ENCODE measurements around the gene SPATA33. TPM values are rescaled to one million over a fixed set of nuclear protein-coding genes. Genes with fewer than 3 reads are reported as not detected.
"Not testable (repeated sequence)": the region's sequence is repeated elsewhere in the genome, so short reads cannot be mapped to it uniquely, and the experiment has no call there.

The SPATA33 gene
- total and polyA plus RNA-seq, 2 donors (not counting 1 experiment from before 2014, with no cell fraction given), result 3.6 to 15.0 TPM

DNA sequence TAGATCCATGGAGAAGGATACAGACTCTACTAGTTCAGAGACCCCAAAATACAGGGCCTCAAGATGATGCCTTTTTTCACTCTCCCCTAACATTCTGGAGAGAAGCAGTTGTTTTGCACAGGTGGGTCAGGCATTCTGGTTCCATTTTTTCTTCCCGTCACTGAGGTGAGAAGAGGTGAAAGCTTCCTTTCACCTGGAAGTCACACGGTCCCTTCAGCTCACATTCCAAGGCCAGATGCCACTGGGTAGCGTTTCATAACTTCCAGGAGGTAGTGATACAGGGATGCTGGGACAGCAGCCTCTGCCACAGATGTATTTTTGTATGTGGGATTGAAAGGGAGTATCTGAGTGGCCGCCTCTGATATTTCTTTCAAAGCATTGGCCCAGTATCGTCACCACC, 30.8 kb downstream of the SPATA33 start:
- peak overlapping the region; percentile 59 for H3K4me3 Mint-ChIP-seq
- 100% methylated on average over 3 of the region's 5 CpGs for WGBS (ENCODE audit: insufficient coverage)
- H3K27ac Mint-ChIP-seq, result peak overlapping the region; percentile 50
- H3K4me1 Mint-ChIP-seq, result peaks cover 18% of the 10 kb centered on the region
- Histone ChIP-seq H3K27me3 (replicated peaks in 1 of 4; ENCODE audit: control extremely low read depth in 1 of 4, control insufficient read depth in 3 of 4, insufficient read depth in 4 of 4, low read length in 3 of 4) (no peaks in the 10 kb centered on the region), H3K4me2 (replicated peaks; ENCODE audit: low read depth, low read length, poor library complexity, severe bottlenecking) (no peak overlapping the region), H3K9ac (ENCODE audit: low read length) (no peak overlapping the region), H3K9me3 (ENCODE audit: control extremely low read depth in 1 of 3, control insufficient read depth in 2 of 3, insufficient read depth in 1 of 3, low read length in 2 of 3) (no peaks in the 10 kb centered on the region), H3K4me1 (ENCODE audit: control insufficient read depth in 2 of 2, insufficient read depth in 2 of 2, low read length in 2 of 2) (peaks cover 7 to 15% of the 10 kb centered on the region in 2 donors), H3K36me3 (replicated peaks in 1 of 2; ENCODE audit: control extremely low read depth in 1 of 2, control insufficient read depth in 1 of 2, extremely low read depth in 1 of 2, insufficient read depth in 2 of 2, low read length in 1 of 2) (peaks cover 2 to 25% of the 10 kb centered on the region in 2 experiments), H2AFZ (ENCODE audit: insufficient read depth, low read depth, low read length, poor library complexity, severe bottlenecking) (no peak overlapping the region), H3K79me2 (ENCODE audit: control insufficient read depth, insufficient read depth, low read length) (peaks cover 32% of the 10 kb centered on the region), H4K20me1 (ENCODE audit: control insufficient read depth, insufficient read depth, low read length, poor library complexity, severe bottlenecking) (peaks cover 13% of the 10 kb centered on the region), H3K27ac (ENCODE audit: low read length in 2 of 2) (no peak overlapping the region), H3K4me3 (ENCODE audit: control extremely low read depth in 1 of 5, extremely low read depth in 1 of 5, insufficient read depth in 1 of 5, low read depth in 2 of 5, low read length in 4 of 5) (no peak overlapping the region)
- ATAC-seq (ENCODE audit: low read depth) (no peak), DNase-seq (peak; percentile 5)
- H3K27me3 Mint-ChIP-seq, result no peaks in the 10 kb centered on the region
- TF ChIP-seq, protein P1, sequence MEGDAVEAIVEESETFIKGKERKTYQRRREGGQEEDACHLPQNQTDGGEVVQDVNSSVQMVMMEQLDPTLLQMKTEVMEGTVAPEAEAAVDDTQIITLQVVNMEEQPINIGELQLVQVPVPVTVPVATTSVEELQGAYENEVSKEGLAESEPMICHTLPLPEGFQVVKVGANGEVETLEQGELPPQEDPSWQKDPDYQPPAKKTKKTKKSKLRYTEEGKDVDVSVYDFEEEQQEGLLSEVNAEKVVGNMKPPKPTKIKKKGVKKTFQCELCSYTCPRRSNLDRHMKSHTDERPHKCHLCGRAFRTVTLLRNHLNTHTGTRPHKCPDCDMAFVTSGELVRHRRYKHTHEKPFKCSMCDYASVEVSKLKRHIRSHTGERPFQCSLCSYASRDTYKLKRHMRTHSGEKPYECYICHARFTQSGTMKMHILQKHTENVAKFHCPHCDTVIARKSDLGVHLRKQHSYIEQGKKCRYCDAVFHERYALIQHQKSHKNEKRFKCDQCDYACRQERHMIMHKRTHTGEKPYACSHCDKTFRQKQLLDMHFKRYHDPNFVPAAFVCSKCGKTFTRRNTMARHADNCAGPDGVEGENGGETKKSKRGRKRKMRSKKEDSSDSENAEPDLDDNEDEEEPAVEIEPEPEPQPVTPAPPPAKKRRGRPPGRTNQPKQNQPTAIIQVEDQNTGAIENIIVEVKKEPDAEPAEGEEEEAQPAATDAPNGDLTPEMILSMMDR (IDR thresholded peaks at IDR 0.05), result no peak
- TF ChIP-seq EZH2 (IDR thresholded peaks at IDR 0.05; ENCODE audit: borderline replicate concordance, insufficient read depth, low read depth, low read length, poor library complexity, severe bottlenecking), result no peak
- intact Hi-C loops (cut with micrococcal nuclease), result loop anchor here (5.0 kb wide), 2 partner anchors 34 to 126 kb away; partner anchors contain the start of genes RPL13, VPS9D1 and ZNF276
- ChIA-PET CTCF (interaction anchor here (0.7 kb wide), 1 partner anchor 31 kb away, joined by 3 read pairs; no protein-coding TSS in a partner anchor), POLR2A (no interaction called here)
- no peaks in the 10 kb centered on the region for H3K9me3 Mint-ChIP-seq (ENCODE audit: insufficient read depth)

DNA sequence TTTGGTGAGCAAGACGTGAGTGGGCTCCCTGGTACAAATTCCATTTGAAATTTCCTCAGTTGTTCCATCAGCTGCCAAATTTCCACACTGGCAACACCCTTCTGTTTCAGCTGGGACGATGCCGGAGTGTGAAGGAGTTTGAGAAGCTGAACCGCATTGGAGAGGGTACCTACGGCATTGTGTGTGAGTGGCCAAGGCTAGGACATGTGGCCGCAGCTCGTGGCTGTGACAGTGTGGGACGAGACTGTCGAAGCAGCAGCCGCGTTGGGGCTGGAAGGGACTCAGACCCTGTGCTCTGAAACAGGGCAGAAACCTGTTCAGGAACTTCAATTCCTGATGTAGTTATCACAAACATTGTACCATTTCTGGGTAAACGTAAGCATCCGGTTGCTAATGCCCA, 31.5 kb downstream of the SPATA33 start:
- Mint-ChIP-seq H3K27ac (no peak overlapping the region), H3K4me1 (peaks cover 18% of the 10 kb centered on the region), H3K9me3 (ENCODE audit: insufficient read depth) (no peaks in the 10 kb centered on the region), H3K27me3 (no peaks in the 10 kb centered on the region), H3K4me3 (no peak overlapping the region)
- ChIA-PET POLR2A (no interaction called here), CTCF (interaction anchor here (0.7 kb wide), 1 partner anchor 111 kb away, joined by 4 read pairs; no protein-coding TSS in a partner anchor)
- H3K79me2 ChIP-seq (ENCODE audit: control insufficient read depth, insufficient read depth, low read length), result peaks cover 32% of the 10 kb centered on the region
- peaks cover 7 to 21% of the 10 kb centered on the region in 2 donors for H3K4me1 ChIP-seq (ENCODE audit: control insufficient read depth in 2 of 2, insufficient read depth in 2 of 2, low read length in 2 of 2)
- H3K4me2 ChIP-seq (replicated peaks; ENCODE audit: low read depth, low read length, poor library complexity, severe bottlenecking), result no peak overlapping the region
- no peaks in the 10 kb centered on the region for H3K27me3 ChIP-seq (replicated peaks in 1 of 4; ENCODE audit: control extremely low read depth in 1 of 4, control insufficient read depth in 3 of 4, insufficient read depth in 4 of 4, low read length in 3 of 4)
- no peak overlapping the region for H3K4me3 ChIP-seq (ENCODE audit: control extremely low read depth in 1 of 5, extremely low read depth in 1 of 5, insufficient read depth in 1 of 5, low read depth in 2 of 5, low read length in 4 of 5)
- ATAC-seq (ENCODE audit: low read depth) (no peak), DNase-seq (peak; percentile 8)
- H4K20me1 ChIP-seq (ENCODE audit: control insufficient read depth, insufficient read depth, low read length, poor library complexity, severe bottlenecking), result peaks cover 13% of the 10 kb centered on the region
- H2AFZ ChIP-seq (ENCODE audit: insufficient read depth, low read depth, low read length, poor library complexity, severe bottlenecking), result no peak overlapping the region
- peaks cover 2 to 33% of the 10 kb centered on the region in 2 experiments for H3K36me3 ChIP-seq (replicated peaks in 1 of 2; ENCODE audit: control extremely low read depth in 1 of 2, control insufficient read depth in 1 of 2, extremely low read depth in 1 of 2, insufficient read depth in 2 of 2, low read length in 1 of 2)
- TF ChIP-seq, protein P1 (IDR thresholded peaks at IDR 0.05), result no peak
- no peak for TF ChIP-seq EZH2 (IDR thresholded peaks at IDR 0.05; ENCODE audit: borderline replicate concordance, insufficient read depth, low read depth, low read length, poor library complexity, severe bottlenecking)
- 97% methylated on average over 12 of the region's 13 CpGs for WGBS (ENCODE audit: insufficient coverage)
- H3K9me3 ChIP-seq (ENCODE audit: control extremely low read depth in 1 of 3, control insufficient read depth in 2 of 3, insufficient read depth in 1 of 3, low read length in 2 of 3), result no peaks in the 10 kb centered on the region
- no peak overlapping the region for H3K9ac ChIP-seq (ENCODE audit: low read length)
- intact Hi-C loops (cut with micrococcal nuclease), result loop anchor here (5.0 kb wide), 2 partner anchors 33 to 127 kb away; partner anchors contain the start of genes RPL13, VPS9D1 and ZNF276
- no peak overlapping the region for H3K27ac ChIP-seq (ENCODE audit: low read length in 2 of 2)

DNA sequence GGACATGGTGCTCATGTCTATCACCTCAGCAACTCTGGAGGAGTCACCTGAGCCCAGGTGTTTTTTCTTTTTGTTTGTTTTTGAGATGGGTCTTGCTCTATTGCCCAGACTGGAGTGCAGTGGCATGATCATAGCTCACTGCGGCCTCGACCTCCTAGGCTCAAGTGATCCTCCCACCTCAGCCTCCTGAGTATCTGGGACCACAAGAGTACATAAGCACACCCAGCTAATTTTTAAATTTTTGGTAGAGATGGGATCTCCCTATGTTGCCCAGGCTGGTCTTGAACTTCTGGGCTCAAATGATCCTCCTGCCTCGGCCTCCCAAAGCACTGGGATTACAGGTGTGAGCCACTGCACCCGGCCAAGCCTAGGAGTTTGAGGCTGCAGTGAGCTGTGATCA, 32.0 kb downstream of the SPATA33 start:
- 67% methylated on average over 1 of the region's 4 CpGs for WGBS (ENCODE audit: insufficient coverage)
- H3K4me3 Mint-ChIP-seq; H3K4me3 ChIP-seq (ENCODE audit: control extremely low read depth in 1 of 5, extremely low read depth in 1 of 5, insufficient read depth in 1 of 5, low read depth in 2 of 5, low read length in 4 of 5); H3K27ac Mint-ChIP-seq; H3K4me2 ChIP-seq (replicated peaks; ENCODE audit: low read depth, low read length, poor library complexity, severe bottlenecking); POLR2A ChIA-PET; H3K27me3 Mint-ChIP-seq; DNase-seq; H3K9me3 ChIP-seq (ENCODE audit: control extremely low read depth in 1 of 3, control insufficient read depth in 2 of 3, insufficient read depth in 1 of 3, low read length in 2 of 3); ATAC-seq (ENCODE audit: low read depth); H3K9ac ChIP-seq (ENCODE audit: low read length); H2AFZ ChIP-seq (ENCODE audit: insufficient read depth, low read depth, low read length, poor library complexity, severe bottlenecking); H3K27ac ChIP-seq (ENCODE audit: low read length in 2 of 2); H3K9me3 Mint-ChIP-seq (ENCODE audit: insufficient read depth); H3K27me3 ChIP-seq (replicated peaks in 1 of 4; ENCODE audit: control extremely low read depth in 1 of 4, control insufficient read depth in 3 of 4, insufficient read depth in 4 of 4, low read length in 3 of 4): not testable (repeated sequence)
- peaks cover 32% of the 10 kb centered on the region for H3K79me2 ChIP-seq (ENCODE audit: control insufficient read depth, insufficient read depth, low read length)
- peaks cover 2 to 35% of the 10 kb centered on the region in 2 experiments for H3K36me3 ChIP-seq (replicated peaks in 1 of 2; ENCODE audit: control extremely low read depth in 1 of 2, control insufficient read depth in 1 of 2, extremely low read depth in 1 of 2, insufficient read depth in 2 of 2, low read length in 1 of 2)
- H3K4me1 Mint-ChIP-seq, result peaks cover 18% of the 10 kb centered on the region
- peaks cover 13% of the 10 kb centered on the region for H4K20me1 ChIP-seq (ENCODE audit: control insufficient read depth, insufficient read depth, low read length, poor library complexity, severe bottlenecking)
- CTCF ChIA-PET, result interaction anchor here (0.7 kb wide), 1 partner anchor 111 kb away, joined by 4 read pairs; no protein-coding TSS in a partner anchor
- intact Hi-C loops (cut with micrococcal nuclease), result loop anchor here (5.0 kb wide), 2 partner anchors 33 to 127 kb away; partner anchors contain the start of genes RPL13, VPS9D1 and ZNF276
- peaks cover 7 to 22% of the 10 kb centered on the region in 2 donors for H3K4me1 ChIP-seq (ENCODE audit: control insufficient read depth in 2 of 2, insufficient read depth in 2 of 2, low read length in 2 of 2)

Measured in B cell (primary cell).